D721Med (cell line): Measurements from ENCODE around the gene GPBP1.
"Not testable (repeated sequence)": the region's sequence is repeated elsewhere in the genome, so short reads cannot be mapped to it uniquely, and the experiment has no call there.

Experiments
- DNase-seq: peaks from one replicate; pipeline ENCODE4 v3.0.0; 2011; ENCODE audit warnings: low spot score; ENCODE audit not compliant: insufficient read length
- FAIRE-seq: peaks from 2 replicates; lab custom pipeline; 2011; peaks lifted over from hg19 to GRCh38; lab: Jason Lieb, UNC
- TF ChIP-seq, protein P1 (sequence below): IDR thresholded peaks from 2 replicates; pipeline ENCODE4 v1.5.1; 2012; ENCODE audit warnings: mild to moderate bottlenecking, control low read depth; ENCODE audit not compliant: insufficient read depth; ENCODE audit errors: missing control alignments

Gene GPBP1

DNA sequence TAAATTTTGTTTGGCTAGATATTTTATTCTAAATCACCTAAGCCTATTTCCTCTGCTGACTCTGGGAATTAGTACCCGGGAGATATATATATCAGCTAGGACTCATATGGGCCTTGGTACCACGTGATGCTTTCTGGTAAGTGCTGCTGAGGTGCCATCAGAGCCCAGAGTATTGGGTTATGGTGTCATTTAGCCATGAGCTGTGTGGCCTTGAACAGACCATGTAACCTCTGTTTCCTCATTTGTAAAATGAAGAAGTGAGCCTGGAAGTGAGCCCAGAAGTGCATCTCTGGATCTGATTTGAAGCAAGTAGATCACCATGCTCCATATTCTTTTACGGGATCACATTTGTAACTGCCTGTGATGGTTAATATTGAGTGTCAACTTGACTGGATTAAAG, 126.1 kb downstream of the GPBP1 start:
- FAIRE-seq (no peak), DNase-seq (no peak)
- TF ChIP-seq, protein P1, sequence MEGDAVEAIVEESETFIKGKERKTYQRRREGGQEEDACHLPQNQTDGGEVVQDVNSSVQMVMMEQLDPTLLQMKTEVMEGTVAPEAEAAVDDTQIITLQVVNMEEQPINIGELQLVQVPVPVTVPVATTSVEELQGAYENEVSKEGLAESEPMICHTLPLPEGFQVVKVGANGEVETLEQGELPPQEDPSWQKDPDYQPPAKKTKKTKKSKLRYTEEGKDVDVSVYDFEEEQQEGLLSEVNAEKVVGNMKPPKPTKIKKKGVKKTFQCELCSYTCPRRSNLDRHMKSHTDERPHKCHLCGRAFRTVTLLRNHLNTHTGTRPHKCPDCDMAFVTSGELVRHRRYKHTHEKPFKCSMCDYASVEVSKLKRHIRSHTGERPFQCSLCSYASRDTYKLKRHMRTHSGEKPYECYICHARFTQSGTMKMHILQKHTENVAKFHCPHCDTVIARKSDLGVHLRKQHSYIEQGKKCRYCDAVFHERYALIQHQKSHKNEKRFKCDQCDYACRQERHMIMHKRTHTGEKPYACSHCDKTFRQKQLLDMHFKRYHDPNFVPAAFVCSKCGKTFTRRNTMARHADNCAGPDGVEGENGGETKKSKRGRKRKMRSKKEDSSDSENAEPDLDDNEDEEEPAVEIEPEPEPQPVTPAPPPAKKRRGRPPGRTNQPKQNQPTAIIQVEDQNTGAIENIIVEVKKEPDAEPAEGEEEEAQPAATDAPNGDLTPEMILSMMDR, result no peak

DNA sequence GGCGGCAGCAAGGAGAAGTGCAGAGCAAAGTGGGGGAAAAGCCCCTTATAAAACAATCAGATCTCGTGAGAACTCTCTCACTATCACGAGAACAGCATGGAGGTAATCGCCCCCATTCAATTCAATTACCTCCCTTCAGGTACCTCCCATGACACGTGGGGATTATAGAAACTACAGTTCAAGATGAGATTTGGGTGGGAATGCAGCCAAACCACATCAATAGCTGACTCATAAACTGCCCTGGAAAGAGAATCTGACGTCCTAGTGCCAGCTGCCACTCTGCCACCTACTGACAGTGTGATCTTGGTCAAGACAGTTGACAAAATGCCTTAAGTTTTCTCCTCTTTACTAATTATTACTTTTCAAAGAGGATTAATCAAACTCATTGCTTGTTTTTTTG, 128.3 kb downstream of the GPBP1 start:
- no peak for FAIRE-seq
- TF ChIP-seq, protein P1, result no peak
- no peak for DNase-seq

DNA sequence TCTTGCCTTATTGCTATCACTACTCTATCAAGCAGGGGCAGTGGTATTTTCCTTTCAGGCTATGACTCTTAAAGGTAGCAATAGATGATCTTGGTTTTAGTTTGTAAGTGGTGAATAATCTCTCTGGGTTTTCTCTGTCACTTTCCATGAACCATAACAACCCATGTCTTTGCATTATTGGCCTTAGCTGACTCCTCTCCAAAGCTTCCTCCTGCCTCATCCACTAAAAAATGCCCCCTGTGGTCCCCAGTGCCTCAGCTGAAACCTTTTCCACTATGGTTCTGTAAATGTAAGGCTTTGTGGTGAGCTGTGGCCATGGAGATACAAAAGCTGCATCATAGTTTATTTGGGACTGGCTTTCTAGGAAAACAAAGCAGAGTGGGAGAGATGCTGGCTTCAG, 128.8 kb downstream of the GPBP1 start:
- FAIRE-seq, result no peak
- no peak for DNase-seq
- TF ChIP-seq, protein P1, result no peak

DNA sequence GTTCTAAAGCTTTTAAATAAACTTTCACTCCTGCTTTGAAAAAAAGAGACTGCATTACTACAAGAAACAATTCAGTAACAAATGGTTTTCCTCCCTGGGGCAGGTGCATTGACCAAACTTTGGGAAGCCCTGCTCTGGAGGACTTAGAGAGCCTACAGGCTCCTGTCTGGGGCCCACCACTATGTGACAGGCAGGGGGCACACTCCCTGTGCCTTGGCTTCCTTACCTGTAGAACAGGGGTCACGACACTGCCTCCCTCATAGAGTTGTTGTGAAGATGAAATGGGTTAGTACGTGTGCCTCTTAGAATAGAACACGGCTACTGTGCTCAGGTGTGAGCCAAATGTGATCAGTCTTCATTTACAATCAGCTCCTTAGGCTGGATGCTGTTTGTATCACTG, 130.1 kb downstream of the GPBP1 start:
- DNase-seq (no peak), FAIRE-seq (no peak)
- TF ChIP-seq, protein P1, result no peak

DNA sequence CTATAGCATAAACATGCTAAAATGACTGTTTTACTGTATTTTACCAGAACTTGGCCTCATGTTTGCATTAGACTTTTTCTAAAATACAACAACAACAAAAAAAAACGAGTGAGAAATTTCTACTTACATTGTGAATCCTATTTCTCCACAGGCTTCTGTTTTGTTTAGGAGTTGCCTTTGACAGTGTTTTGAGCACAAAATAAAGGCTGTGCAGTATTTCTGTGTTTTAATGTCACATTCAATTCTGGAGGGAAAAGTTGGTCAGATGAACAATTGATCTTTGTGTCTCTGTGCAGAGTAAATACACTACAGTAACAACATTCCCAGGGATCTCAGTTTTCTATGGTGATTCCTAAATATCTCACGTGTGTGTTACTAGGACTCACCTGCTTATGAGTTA, 131.1 kb downstream of the GPBP1 start:
- no peak for FAIRE-seq
- DNase-seq, result no peak
- TF ChIP-seq, protein P1, result no peak

DNA sequence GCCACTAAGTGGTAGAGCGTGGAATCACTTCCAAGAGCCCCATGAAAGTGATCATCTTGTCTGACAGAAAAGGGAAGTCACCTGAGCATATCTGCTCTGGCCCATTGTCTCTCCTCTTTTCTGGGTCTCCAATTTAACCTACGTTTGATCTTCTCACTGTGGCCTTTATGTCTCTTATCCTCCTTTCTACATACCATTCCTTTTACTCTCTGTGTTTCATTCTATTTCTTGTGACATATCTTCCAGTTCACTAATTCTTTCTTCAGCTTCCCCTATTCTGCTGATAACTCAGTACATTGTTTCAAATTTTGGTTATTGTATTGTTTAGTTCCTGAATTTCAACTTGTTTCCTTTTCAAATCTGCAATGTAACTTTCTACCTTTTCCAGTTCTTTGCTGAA, 132.5 kb downstream of the GPBP1 start:
- FAIRE-seq (no peak), DNase-seq (no peak)
- TF ChIP-seq, protein P1, result no peak

DNA sequence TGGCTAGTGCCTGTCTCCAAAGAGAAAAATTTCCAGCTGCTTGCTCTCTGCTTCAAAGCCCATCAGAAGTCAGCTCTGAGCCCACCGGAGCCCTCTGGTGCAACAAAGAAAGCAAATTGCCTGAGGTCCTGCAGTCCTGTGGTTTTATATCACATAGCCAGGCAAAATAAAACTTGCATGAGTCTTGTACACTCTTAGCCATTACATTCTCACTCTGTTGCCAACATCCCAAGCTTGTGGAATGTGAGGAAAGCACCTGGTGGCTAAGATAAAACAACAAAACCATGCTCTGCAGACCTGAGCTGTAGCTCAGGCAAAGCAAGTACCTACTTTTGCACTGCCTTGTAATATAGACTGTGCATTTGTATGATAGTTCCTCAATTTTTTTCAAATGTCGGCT, 133.7 kb downstream of the GPBP1 start:
- FAIRE-seq (no peak), DNase-seq (no peak)
- TF ChIP-seq, protein P1, result no peak

DNA sequence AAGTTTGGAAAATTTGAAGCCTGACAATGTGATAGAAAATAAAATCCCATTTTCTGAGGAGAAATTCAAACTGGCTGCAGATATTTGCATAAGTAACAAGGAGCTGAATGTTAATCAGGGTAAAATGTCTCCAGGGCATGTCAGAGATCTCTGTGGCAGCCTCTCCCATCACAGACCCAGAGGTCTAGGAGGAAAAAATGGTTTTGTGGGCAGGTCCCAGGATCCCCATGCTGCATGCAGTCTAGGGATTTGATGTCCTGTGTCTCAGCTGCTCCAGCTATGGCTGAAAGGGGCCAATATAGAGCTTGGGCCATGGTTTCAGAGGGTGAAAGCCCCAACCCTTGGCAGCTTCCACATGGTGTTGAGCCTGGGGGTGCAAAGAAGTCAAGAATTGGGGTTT, 135.2 kb downstream of the GPBP1 start:
- not testable (repeated sequence) for DNase-seq, FAIRE-seq
